ENCODE measurements around the gene MUC6. TPM values are rescaled to one million over a fixed set of nuclear protein-coding genes. Genes with fewer than 3 reads are reported as not detected.

MUC6 gene
- total and polyA plus RNA-seq, 9 of the 15 experiments (the other 6 are each of a cell fraction or from before 2014, with no cell fraction given), result not detected

GRCh38 chr11:1071571-1072115 is 35.1 kb upstream of the MUC6 start:
- ATAC-seq (no peak), FAIRE-seq (no peak), DNase-seq (ENCODE audit: extremely low read depth in 1 of 4, low spot score in 3 of 4) (no peak)
- peaks cover 3 to 28% of the 10 kb centered on the region in 2 experiments; a peak in 4 of 5 replicates for H3K27me3 ChIP-seq (ENCODE audit: control insufficient read depth in 2 of 2, insufficient read depth in 2 of 2, low read length in 2 of 2)
- H3K27ac ChIP-seq (ENCODE audit: extremely low read depth, low read depth, low read length), result no peak overlapping the region
- H3K4me2 ChIP-seq (ENCODE audit: insufficient read depth, low read length), result no peak overlapping the region
- no peak overlapping the region; a peak in 1 of 4 replicates for H3K9ac ChIP-seq (ENCODE audit: insufficient read depth in 1 of 2, low read depth in 2 of 2, low read length in 2 of 2)
- in situ Hi-C loops (cut with MboI), result no loop called here
- peaks cover 8% of the 10 kb centered on the region; the same call in 1 of the 2 replicates for H4K20me1 ChIP-seq (replicated peaks; ENCODE audit: control insufficient read depth, insufficient read depth, low read length)
- BruUV-seq (replicated peaks), result no TSS peak
- no peaks in the 10 kb centered on the region for H3K9me3 ChIP-seq (replicated peaks; ENCODE audit: control insufficient read depth, insufficient read depth, low read depth, low read length)
- no peaks in the 10 kb centered on the region for H3K36me3 ChIP-seq (ENCODE audit: control insufficient read depth, insufficient read depth, low read length)
- WGBS (ENCODE audit: insufficient coverage, low coverage, missing lambda C conversion rate), result 0% methylated on average over 21 of the region's 21 CpGs
- peaks cover 0 to 19% of the 10 kb centered on the region in 2 experiments; a peak in 3 of 5 replicates for H3K4me1 ChIP-seq (replicated peaks in 1 of 2; ENCODE audit: control insufficient read depth in 2 of 2, insufficient read depth in 2 of 2, low read length in 2 of 2)
- ChIA-PET POLR2A (no interaction called here), CTCF (ENCODE audit: low intra/inter-chr PET ratio) (no interaction called here)
- H3K9me1 ChIP-seq (ENCODE audit: control insufficient read depth, insufficient read depth, low read length), result no peaks in the 10 kb centered on the region
- no peak for TF ChIP-seq ETV5 (CRISPR knock-in tag; IDR thresholded peaks at IDR 0.05; ENCODE audit: low read depth)
- peak; percentile 72 for TF ChIP-seq EGR1 (conservative IDR thresholded peaks at IDR 0.05)
- TF ChIP-seq CHAMP1 (IDR thresholded peaks at IDR 0.05), result no peak
- TF ChIP-seq ZNF347 (CRISPR knock-in tag; IDR thresholded peaks at IDR 0.05; ENCODE audit: low read depth), result no peak
- no peak for TF ChIP-seq ZNF324 (CRISPR knock-in tag; IDR thresholded peaks at IDR 0.05)
- no peak for TF ChIP-seq GTF2A2 (tag; IDR thresholded peaks at IDR 0.05)
- TF ChIP-seq ZNF511 (CRISPR knock-in tag; IDR thresholded peaks at IDR 0.05), result no peak
- intact Hi-C loops (cut with micrococcal nuclease), result no loop called here
- no peaks in the 10 kb centered on the region for H3K79me2 ChIP-seq (ENCODE audit: control insufficient read depth, insufficient read depth, low read length)
- H2AFZ ChIP-seq (ENCODE audit: low read depth, low read length), result no peak overlapping the region
- no peak overlapping the region for H3K4me3 ChIP-seq

Data from K562 (cell line).